Spleen (tissue), 11 donors: Measurements from ENCODE around the gene RAD23A. TPM values are rescaled to one million over a fixed set of nuclear protein-coding genes. Genes with fewer than 3 reads are reported as not detected.

ENCODE experiments used
- DNase-seq: peaks from one replicate; pipeline ENCODE4 v3.0.0-alpha.2; 2020
- H3K27ac ChIP-seq, 8 donors: fragments of 200-600 bp; sonication (generic) in 7 of 8; 1 replicate in 4 of 8; 2 replicates in 4 of 8; pipeline versions ENCODE4 v1.5.0 to v1.8.0; 2016 to 2021; ENCODE audit warnings: inconsistent platforms in 4 of 8, mild to moderate bottlenecking in 4 of 8, moderate library complexity in 1 of 8
- H3K27me3 ChIP-seq, 7 donors: fragments of 200-600 bp; sonication (generic) in 6 of 7; replicated peaks in 1 of 7; 1 replicate in 4 of 7; 2 replicates in 3 of 7; pipeline versions ENCODE4 v1.5.0 to v1.8.0; 2016 to 2021; ENCODE audit warnings: inconsistent platforms in 3 of 7, mild to moderate bottlenecking in 1 of 7
- H3K36me3 ChIP-seq, 6 donors: fragments of 200-600 bp; sonication (generic) in 5 of 6; 1 replicate in 4 of 6; 2 replicates in 2 of 6; pipeline versions ENCODE4 v1.5.0 to v1.8.0; 2016 to 2021; ENCODE audit warnings: inconsistent platforms in 2 of 6
- H3K4me1 ChIP-seq, 6 donors: fragments of 200-600 bp; sonication (generic) in 5 of 6; 1 replicate in 3 of 6; 2 replicates in 3 of 6; pipeline versions ENCODE4 v1.5.0 to v1.8.0; 2016 to 2021; ENCODE audit warnings: inconsistent platforms in 3 of 6
- H3K4me3 ChIP-seq, 8 donors: fragments of 200-600 bp; sonication (generic) in 7 of 8; 1 replicate in 4 of 8; 2 replicates in 4 of 8; pipeline versions ENCODE4 v1.5.0 to v1.8.0; 2016 to 2021; ENCODE audit warnings: inconsistent platforms in 4 of 8, mild to moderate bottlenecking in 4 of 8, moderate library complexity in 2 of 8
- H3K9me3 ChIP-seq, 8 donors: fragments of 200-600 bp; sonication (generic) in 7 of 8; 1 replicate in 4 of 8; 2 replicates in 4 of 8; pipeline versions ENCODE4 v1.5.0 to v1.8.0; 2016 to 2021; ENCODE audit warnings: inconsistent platforms in 4 of 8
- CTCF ChIP-seq, 11 experiments: fragments of 200-600 bp in 7 of 11; fragments of 450-650 bp in 4 of 11; sonication (generic) in 4 of 11; IDR thresholded peaks in 8 of 11; conservative IDR thresholded peaks in 3 of 11; 1 replicate in 7 of 11; 2 replicates in 4 of 11; pipeline versions ENCODE4 v1.4.0 to v1.8.0; 2016 to 2021; ENCODE audit warnings: antibody characterized with exemption in 11 of 11, inconsistent platforms in 4 of 11, mild to moderate bottlenecking in 1 of 11
- POLR2A ChIP-seq, 3 donors: fragments of 450-650 bp; IDR thresholded peaks; one replicate each; pipeline ENCODE4 v1.5.1; 2017; ENCODE audit warnings: antibody characterized with exemption in 3 of 3, mild to moderate bottlenecking in 1 of 3
- POLR2AphosphoS5 ChIP-seq, 3 donors: sonication (generic); formaldehyde crosslinking; IDR thresholded peaks; one replicate each; pipeline ENCODE4 v1.5.1; 2017; ENCODE audit warnings: antibody characterized with exemption in 3 of 3
- WGBS, 5 donors: extraction: QIAGEN DNeasy Blood & Tissue Kit in 3 of 5; methylation state at CpG; one replicate each; pipeline versions ENCODE4 v1.1.5 to v1.1.7; 2013 to 2018; 5-methylcytosine and 5-hydroxymethylcytosine counted together
- intact Hi-C: fragments of 100-400 bp; cut with DNase I; formaldehyde crosslinking; loops from one replicate; pipeline ENCODE4 v1.15.0; 2023; ENCODE audit warnings: low total_unique reads
- polyA plus RNA-seq, 3 donors: library from polyadenylated mRNA; stranded (reverse); fragments of 200-250 nt; gene quantifications; one replicate each; pipeline ENCODE4 v1.2.1, GENCODE V29; 2013
- total RNA-seq, 7 donors: library from RNA; depleted of rRNA in 3 of 7; stranded (reverse); fragments of >200 nt in 3 of 7; fragmentation: NEBNext Ultra II Directional in 4 of 7; extraction: Animal tissue kit (Norgen Biotek cat#: 25700) in 4 of 7; gene quantifications; one replicate each; pipeline versions ENCODE4 v1.1.0 to v1.2.1, GENCODE V29; 2016 to 2021
- donor health status: healthy with polysubstance abuse.
- donor health status: DM: no; HTN: no; CAD: no; lungs with moderate emphysema.
- donor health status: DM: no; HTN: no; CAD: no.
- donor health status: Bipolar disorder and iron deficiency.
- donor health status: healthy.
- donor health status: DM: no; HTN: no; CAD: no.
- donor health status: DM: yes; HTN: yes; CAD: no.

RAD23A gene
- total and polyA plus RNA-seq, 10 donors = 80.4 to 134 (median 92.3) TPM

- TF ChIP-seq POLR2A (IDR thresholded peaks at IDR 0.05) (no peak), CTCF (IDR thresholded peaks at IDR 0.05 in 8 of 11, conservative IDR thresholded peaks at IDR 0.05 in 3 of 11) (no peak), POLR2AphosphoS5 (IDR thresholded peaks at IDR 0.05) (no peak)
- Histone ChIP-seq H3K4me3 (no peak overlapping the region), H3K27ac (no peak overlapping the region), H3K4me1 (peaks cover 0 to 34% (median 14%) of the 10 kb centered on the region in 6 donors), H3K36me3 (no peaks in the 10 kb centered on the region), H3K27me3 (peaks cover 0 to 47% (median 0%) of the 10 kb centered on the region in 7 donors), H3K9me3 (no peaks in the 10 kb centered on the region)
- 68 to 81% (median 78%) methylated on average over 3 of the region's 3 CpGs for WGBS, 5 donors
- intact Hi-C loops = loop anchor here (10.0 kb wide), 1 partner anchor 51 kb away; no protein-coding TSS in a partner anchor
- DNase-seq = no peak
Measured at GRCh38 chr19:12984143-12984627, 38.5 kb downstream of the RAD23A start.

GRCh38 chr19:12984683-12985048, 39.0 kb downstream of the RAD23A start:
- intact Hi-C loops = loop anchor here (10.0 kb wide), 1 partner anchor 50 kb away; no protein-coding TSS in a partner anchor

GRCh38 chr19:12985049-12985776, 39.6 kb downstream of the RAD23A start:
- peak in 2 of 3 donors; percentile 10 to 26 for TF ChIP-seq POLR2AphosphoS5 (IDR thresholded peaks at IDR 0.05)
- TF ChIP-seq CTCF (IDR thresholded peaks at IDR 0.05 in 8 of 11, conservative IDR thresholded peaks at IDR 0.05 in 3 of 11) = no peak
- no peak for TF ChIP-seq POLR2A (IDR thresholded peaks at IDR 0.05)
- Histone ChIP-seq H3K36me3 (no peaks in the 10 kb centered on the region), H3K27ac (no peak overlapping the region), H3K4me1 (peaks cover 0 to 29% (median 14%) of the 10 kb centered on the region in 6 donors), H3K27me3 (peaks cover 0 to 41% (median 0%) of the 10 kb centered on the region in 7 donors), H3K9me3 (no peaks in the 10 kb centered on the region), H3K4me3 (no peak overlapping the region)
- intact Hi-C loops = loop anchor here (10.0 kb wide), 1 partner anchor 50 kb away; no protein-coding TSS in a partner anchor
- WGBS, 5 donors = 42 to 61% (median 57%) methylated on average over 16 of the region's 16 CpGs
- no peak for DNase-seq

More at GRCh38 chr19:12984683-12985048, 39.0 kb downstream of the RAD23A start:
- no peak for DNase-seq
- Histone ChIP-seq H3K9me3 (no peaks in the 10 kb centered on the region), H3K27me3 (peaks cover 0 to 47% (median 0%) of the 10 kb centered on the region in 7 donors), H3K27ac (no peak overlapping the region), H3K4me1 (peaks cover 0 to 34% (median 14%) of the 10 kb centered on the region in 6 donors), H3K4me3 (no peak overlapping the region), H3K36me3 (no peaks in the 10 kb centered on the region)
- TF ChIP-seq CTCF (IDR thresholded peaks at IDR 0.05 in 8 of 11, conservative IDR thresholded peaks at IDR 0.05 in 3 of 11) = no peak
- no peak for TF ChIP-seq POLR2A (IDR thresholded peaks at IDR 0.05)
- no peak for TF ChIP-seq POLR2AphosphoS5 (IDR thresholded peaks at IDR 0.05)
- WGBS, 5 donors = 27 to 39% (median 35%) methylated on average over 7 to 10 of the region's 10 CpGs

- Histone ChIP-seq H3K27ac (no peak overlapping the region), H3K4me3 (no peak overlapping the region), H3K36me3 (no peaks in the 10 kb centered on the region), H3K4me1 (peaks cover 0 to 29% (median 14%) of the 10 kb centered on the region in 6 donors), H3K27me3 (peaks cover 0 to 28% (median 0%) of the 10 kb centered on the region in 7 donors), H3K9me3 (no peaks in the 10 kb centered on the region)
- TF ChIP-seq CTCF (IDR thresholded peaks at IDR 0.05 in 8 of 11, conservative IDR thresholded peaks at IDR 0.05 in 3 of 11) (no peak), POLR2AphosphoS5 (IDR thresholded peaks at IDR 0.05) (no peak), POLR2A (IDR thresholded peaks at IDR 0.05) (no peak)
- 92 to 98% (median 95%) methylated on average over 12 of the region's 12 CpGs for WGBS, 5 donors
- intact Hi-C loops = loop anchor here (10.0 kb wide), 1 partner anchor 48 kb away; no protein-coding TSS in a partner anchor
- DNase-seq = no peak
Measured at GRCh38 chr19:12986726-12987125, 41.1 kb downstream of the RAD23A start.
